Fibroblast of villous mesenchyme (primary cell): ENCODE results near the gene GASK1B. TPM values are rescaled to one million over a fixed set of nuclear protein-coding genes. Genes with fewer than 3 reads are reported as not detected.

Experiments
- DNase-seq: peaks from one replicate; pipeline ENCODE4 v3.0.0-alpha.2; 2010; ENCODE audit warnings: low read depth
- H3K4me3 ChIP-seq: 2 replicates; pipeline ENCODE4 v1.5.1; 2011; ENCODE audit warnings: low read depth, mild to moderate bottlenecking, low read length
- total RNA-seq: library from RNA; depleted of rRNA; stranded (reverse); fragments of >200 nt; gene quantifications from 2 replicates; pipeline ENCODE4 v1.2.3, GENCODE V29; 2012
- TF ChIP-seq, protein P1 (sequence below): IDR thresholded peaks from 2 replicates; pipeline ENCODE4 v1.5.1; 2012; ENCODE audit warnings: low read depth, mild to moderate bottlenecking, low read length; ENCODE audit not compliant: insufficient read depth

The GASK1B gene
- total RNA-seq, 1 donor: 73.8 TPM

- TF ChIP-seq, protein P1, sequence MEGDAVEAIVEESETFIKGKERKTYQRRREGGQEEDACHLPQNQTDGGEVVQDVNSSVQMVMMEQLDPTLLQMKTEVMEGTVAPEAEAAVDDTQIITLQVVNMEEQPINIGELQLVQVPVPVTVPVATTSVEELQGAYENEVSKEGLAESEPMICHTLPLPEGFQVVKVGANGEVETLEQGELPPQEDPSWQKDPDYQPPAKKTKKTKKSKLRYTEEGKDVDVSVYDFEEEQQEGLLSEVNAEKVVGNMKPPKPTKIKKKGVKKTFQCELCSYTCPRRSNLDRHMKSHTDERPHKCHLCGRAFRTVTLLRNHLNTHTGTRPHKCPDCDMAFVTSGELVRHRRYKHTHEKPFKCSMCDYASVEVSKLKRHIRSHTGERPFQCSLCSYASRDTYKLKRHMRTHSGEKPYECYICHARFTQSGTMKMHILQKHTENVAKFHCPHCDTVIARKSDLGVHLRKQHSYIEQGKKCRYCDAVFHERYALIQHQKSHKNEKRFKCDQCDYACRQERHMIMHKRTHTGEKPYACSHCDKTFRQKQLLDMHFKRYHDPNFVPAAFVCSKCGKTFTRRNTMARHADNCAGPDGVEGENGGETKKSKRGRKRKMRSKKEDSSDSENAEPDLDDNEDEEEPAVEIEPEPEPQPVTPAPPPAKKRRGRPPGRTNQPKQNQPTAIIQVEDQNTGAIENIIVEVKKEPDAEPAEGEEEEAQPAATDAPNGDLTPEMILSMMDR: no peak
- H3K4me3 ChIP-seq: no peak overlapping the region
- peak; percentile 17 for DNase-seq
These were observed 41.8 kb downstream of the GASK1B start for GRCh38 chr4:158131027-158131426.

DNA sequence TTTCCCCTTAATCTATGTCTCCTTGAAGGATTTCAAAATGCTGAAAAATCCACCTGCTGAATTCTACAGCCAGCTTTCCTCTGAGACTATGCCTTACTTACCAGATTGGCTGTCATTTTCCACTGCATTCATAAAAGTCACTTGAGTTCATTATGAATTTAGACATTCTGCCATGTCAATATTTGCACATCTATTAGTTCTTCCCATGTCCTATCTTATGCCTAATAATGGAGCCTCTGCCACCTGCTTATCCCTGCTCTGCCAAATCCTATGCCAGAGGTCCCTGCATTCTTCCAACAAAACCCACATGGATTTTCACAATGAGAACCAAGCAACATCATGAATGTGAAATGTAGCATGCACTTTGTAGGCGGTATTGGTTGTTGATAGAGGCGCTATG, 42.6 kb downstream of the GASK1B start:
- TF ChIP-seq, protein P1: no peak
- H3K4me3 ChIP-seq: no peak overlapping the region
- no peak for DNase-seq

DNA sequence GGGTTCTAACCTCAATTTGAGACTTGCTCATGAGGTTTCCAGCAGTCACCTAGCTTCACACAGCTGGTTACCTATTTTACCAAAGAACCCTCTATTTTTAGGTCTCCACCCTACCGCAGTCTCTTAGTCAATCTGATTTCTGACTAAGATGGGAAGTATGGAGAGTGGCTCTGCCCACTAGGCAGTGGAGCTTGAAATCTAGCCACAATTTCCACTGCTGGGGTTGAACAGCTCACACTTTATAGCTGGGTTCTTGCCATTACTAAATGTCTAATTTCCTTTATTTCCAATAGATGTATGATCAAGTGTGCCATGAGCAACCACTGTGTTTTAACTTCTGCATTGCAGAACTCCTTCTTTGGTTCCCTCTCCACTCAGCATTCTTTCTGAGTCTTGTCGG, 43.1 kb downstream of the GASK1B start:
- TF ChIP-seq, protein P1: no peak
- no peak for DNase-seq
- no peak overlapping the region for H3K4me3 ChIP-seq

DNA sequence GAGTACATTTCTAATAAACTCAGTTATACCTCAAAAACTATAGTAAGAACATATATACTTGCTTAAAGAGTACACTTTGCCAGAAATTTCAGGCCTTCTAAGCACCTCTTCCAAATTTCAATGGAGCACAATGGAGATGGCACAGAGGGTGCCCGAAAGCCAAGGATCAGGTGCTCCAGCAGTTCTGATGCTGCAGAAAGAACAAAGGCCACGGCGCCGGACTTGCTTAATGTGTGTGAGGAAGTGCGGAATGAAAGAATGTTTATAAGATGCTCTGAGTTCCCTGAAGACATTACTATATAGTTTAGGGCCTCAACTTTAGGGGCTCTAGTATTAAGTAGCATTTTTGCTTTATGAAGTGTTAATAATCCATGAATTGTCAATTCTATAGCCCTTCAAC, 44.3 kb downstream of the GASK1B start:
- no peak for DNase-seq
- TF ChIP-seq, protein P1: no peak
- no peak overlapping the region for H3K4me3 ChIP-seq

GRCh38 chr4:158125310-158125709, 47.5 kb downstream of the GASK1B start:
- no peak overlapping the region for H3K4me3 ChIP-seq
- DNase-seq: no peak
- TF ChIP-seq, protein P1: no peak

Other genes with a start within 250 kb of the GASK1B start
- gene TMEM144, start 37.5 kb upstream of the GASK1B start, total RNA-seq: 4.2 and 7.3 TPM in 2 replicates